ENCODE data around the gene LENG9. TPM values are rescaled to one million over a fixed set of nuclear protein-coding genes. Genes with fewer than 3 reads are reported as not detected.

Gene LENG9
- total and polyA plus RNA-seq, 2 of the 13 experiments (the other 11 are each of a cell fraction or from before 2014, with no cell fraction given), result 0.75 to 2.9 TPM

GRCh38 chr19:54448774-54449700, 14.5 kb downstream of the LENG9 start, which contains the start of gene LENG8 (continued):
- no peak for TF ChIP-seq PRDM4 (CRISPR knock-in tag; IDR thresholded peaks at IDR 0.05; ENCODE audit: borderline replicate concordance)
- TF ChIP-seq RFXANK (CRISPR knock-in tag; IDR thresholded peaks at IDR 0.05), result peak; percentile 70; the same call in 1 of the 2 replicates
- no peak for TF ChIP-seq TBP (CRISPR knock-in tag; IDR thresholded peaks at IDR 0.05)
- peak; percentile 86 for TF ChIP-seq CBFB (CRISPR knock-in tag; IDR thresholded peaks at IDR 0.05)
- peak; percentile 88 for TF ChIP-seq SAP130 (CRISPR knock-in tag; IDR thresholded peaks at IDR 0.05; ENCODE audit: low read depth)
- no peak for TF ChIP-seq EHMT2 (IDR thresholded peaks at IDR 0.05; ENCODE audit: borderline replicate concordance, low read depth, low read length)
- TF ChIP-seq ZNF614 (CRISPR knock-in tag; IDR thresholded peaks at IDR 0.05; ENCODE audit: borderline replicate concordance), result peak; percentile 66; the same call in 1 of the 2 replicates
- no peak for TF ChIP-seq FIP1L1 (IDR thresholded peaks at IDR 0.05; ENCODE audit: borderline replicate concordance, insufficient read depth, low read depth, low read length)
- peak; percentile 75 for TF ChIP-seq NRL (CRISPR knock-in tag; IDR thresholded peaks at IDR 0.05; ENCODE audit: borderline replicate concordance)
- peak; percentile 92 for TF ChIP-seq TARDBP (CRISPR knock-in tag; IDR thresholded peaks at IDR 0.05)
- TF ChIP-seq HOXA9 (CRISPR knock-in tag; IDR thresholded peaks at IDR 0.05; ENCODE audit: borderline replicate concordance), result no peak
- peak; percentile 77; the same call in 1 of the 2 replicates for TF ChIP-seq ZNF678 (CRISPR knock-in tag; IDR thresholded peaks at IDR 0.05)
- TF ChIP-seq HES4 (CRISPR knock-in tag; IDR thresholded peaks at IDR 0.05; ENCODE audit: borderline replicate concordance), result peak; percentile 87
- 0 out of 2 replicates have a peak, but pooled peaks have one; percentile 49 for TF ChIP-seq ZNF703 (CRISPR knock-in tag; IDR thresholded peaks at IDR 0.05; ENCODE audit: borderline replicate concordance)
- TF ChIP-seq ZNF605 (CRISPR knock-in tag; IDR thresholded peaks at IDR 0.05), result no peak
- peak; percentile 38; the same call in 1 of the 2 replicates for TF ChIP-seq IRF1 (CRISPR knock-in tag; IDR thresholded peaks at IDR 0.05; ENCODE audit: low read depth)
- peak; percentile 92 for TF ChIP-seq ZNF430 (CRISPR knock-in tag; IDR thresholded peaks at IDR 0.05)
- no peak; the same call in none of the 2 replicates for TF ChIP-seq BRCA1 (CRISPR knock-in tag; IDR thresholded peaks at IDR 0.05)
- no peak for TF ChIP-seq NCOA5 (CRISPR knock-in tag; IDR thresholded peaks at IDR 0.05)
- TF ChIP-seq ZNF576 (CRISPR knock-in tag; IDR thresholded peaks at IDR 0.05), result no peak; the same call in 1 of the 2 replicates
- no peak for TF ChIP-seq PHF5A (CRISPR knock-in tag; IDR thresholded peaks at IDR 0.05; ENCODE audit: low read depth, unreplicated experiment)
- TF ChIP-seq ZNF710 (CRISPR knock-in tag; IDR thresholded peaks at IDR 0.05; ENCODE audit: borderline replicate concordance), result peak; percentile 0; the same call in 1 of the 2 replicates
- no peak for TF ChIP-seq CBX2 (IDR thresholded peaks at IDR 0.05; ENCODE audit: low read depth, low read length)
- TF ChIP-seq CBX2 (CRISPR knock-in tag; IDR thresholded peaks at IDR 0.05; ENCODE audit: low read depth), result no peak

All from HepG2 (cell line).